SW 1271 (cell line): ENCODE measurements around the gene MGMT.

Experiments used
- DNase-seq, 2 experiments: peaks; one replicate each; lab custom pipeline; 2025; lab: John Stamatoyannopoulos, UW

Gene MGMT

DNA sequence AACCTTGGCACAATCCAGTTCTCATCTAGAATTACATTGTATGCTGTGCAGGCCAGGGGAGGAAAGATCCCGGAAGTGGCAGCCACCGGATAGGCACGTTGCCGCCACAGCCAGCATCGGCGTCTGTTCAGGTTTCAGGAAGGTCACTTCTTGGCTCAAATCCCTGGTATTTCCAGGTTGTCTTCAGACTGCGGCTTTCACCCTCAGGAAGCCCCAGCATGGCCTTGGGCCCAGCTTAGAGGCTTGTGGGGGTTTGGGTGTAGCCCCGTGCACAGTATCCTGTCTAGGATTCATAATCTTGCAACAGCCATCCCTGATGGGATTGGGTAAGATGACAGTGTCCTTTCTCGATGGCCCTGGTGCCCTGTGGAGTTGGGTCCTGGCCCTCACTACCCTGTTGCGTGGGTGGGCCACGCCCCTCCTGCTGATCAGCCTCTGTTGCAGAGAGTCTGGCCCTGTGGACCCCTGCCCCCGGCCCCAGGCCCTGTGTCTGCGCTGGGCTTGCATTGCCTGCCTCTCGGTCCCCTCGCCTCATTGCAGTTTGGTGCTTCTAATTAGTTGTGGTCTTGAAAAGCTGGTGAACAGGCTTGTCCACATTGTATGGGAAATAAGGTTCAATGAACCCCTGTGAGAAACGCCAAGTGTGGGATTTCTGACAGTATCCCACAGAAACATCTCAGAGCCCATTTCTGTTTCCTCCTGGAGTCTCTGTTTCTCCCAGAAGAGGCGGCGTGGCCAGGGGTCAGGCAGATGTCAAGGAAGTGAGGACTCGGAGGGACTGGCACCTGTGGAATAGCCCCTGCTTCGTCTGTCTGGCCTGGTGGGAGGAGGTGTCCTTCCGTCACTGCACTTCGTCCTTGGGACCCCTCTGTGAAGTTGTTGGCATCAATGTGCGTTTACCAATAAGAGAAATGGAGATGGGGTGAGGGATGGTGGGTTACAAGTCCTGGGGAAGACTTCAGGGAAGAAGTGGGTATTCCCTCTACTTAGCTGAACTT, 77.5 kb downstream of the MGMT start:
- no peak for DNase-seq

- no peak for DNase-seq
Observed at GRCh38 chr10:129545261-129545660, 78.2 kb downstream of the MGMT start.

GRCh38 chr10:129546106-129546505, 79.1 kb downstream of the MGMT start:
- no peak for DNase-seq

- no peak for DNase-seq
Observed at GRCh38 chr10:129547608-129548007, 80.6 kb downstream of the MGMT start.

DNA sequence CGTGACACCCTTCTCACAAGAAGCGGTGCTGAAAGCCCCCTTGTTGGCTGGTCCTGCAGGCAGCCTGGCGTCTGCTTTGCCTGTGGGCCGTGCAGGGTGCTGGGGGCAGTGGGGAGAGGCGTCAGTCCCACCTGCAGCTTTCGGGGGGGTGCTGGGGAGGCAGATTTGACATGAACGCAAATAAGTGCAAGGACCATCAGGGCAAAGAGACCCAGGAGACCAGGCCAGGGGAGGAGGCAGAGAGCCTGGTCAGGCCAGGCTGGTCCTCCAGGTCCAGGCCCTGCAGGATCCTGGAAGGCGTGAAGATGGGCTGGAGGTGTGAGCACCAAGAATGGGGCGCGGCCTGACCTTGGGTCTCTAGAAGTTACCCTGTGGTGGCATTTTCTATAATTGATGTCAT, 81.6 kb downstream of the MGMT start:
- DNase-seq: no peak

- DNase-seq: no peak
Observed at GRCh38 chr10:129550076-129550475, 83.0 kb downstream of the MGMT start.

GRCh38 chr10:129550658-129551057, 83.6 kb downstream of the MGMT start:
- DNase-seq: no peak

GRCh38 chr10:129552119-129552518, 85.1 kb downstream of the MGMT start:
- no peak for DNase-seq

DNA sequence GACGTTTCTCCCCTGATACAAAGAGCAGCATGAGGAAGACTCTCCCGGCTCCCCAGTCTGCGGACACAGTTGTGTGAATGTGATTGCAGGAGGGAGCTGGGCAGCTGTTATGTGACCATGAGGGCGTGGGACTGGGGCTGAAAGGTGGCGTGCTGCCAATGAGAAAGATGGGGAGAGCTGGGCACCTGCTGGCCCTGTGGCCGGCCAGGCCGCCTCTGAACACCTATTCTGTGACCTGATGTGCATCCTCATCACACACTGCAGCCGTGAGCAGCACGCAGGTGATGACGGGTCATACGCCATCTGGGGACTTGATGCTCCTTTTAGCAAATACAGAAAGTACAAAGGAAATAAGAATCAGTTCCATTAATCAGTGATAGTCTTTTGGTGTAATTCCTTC, 86.9 kb downstream of the MGMT start:
- no peak for DNase-seq

DNA sequence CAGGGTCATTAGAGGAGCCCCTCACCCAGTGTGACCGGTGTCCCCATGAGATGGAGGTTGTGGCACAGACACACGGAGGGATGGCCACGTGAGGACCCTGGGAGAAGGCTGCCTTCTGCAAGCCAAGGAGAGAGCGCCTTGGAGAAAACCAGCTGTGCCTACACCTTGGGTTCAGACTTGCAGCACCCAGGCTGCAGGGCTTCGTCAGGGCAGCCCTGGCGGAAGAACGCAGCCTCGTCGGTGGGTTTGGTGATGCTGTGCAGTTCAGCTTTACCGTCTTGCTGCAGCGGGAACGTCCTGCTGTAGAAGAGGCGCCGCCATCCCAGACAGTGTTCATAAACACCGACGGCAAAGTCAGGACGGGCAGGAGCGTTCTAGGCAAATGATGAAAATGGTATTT, 89.3 kb downstream of the MGMT start:
- DNase-seq: no peak

GRCh38 chr10:129560361-129560760, 93.3 kb downstream of the MGMT start:
- DNase-seq: no peak

GRCh38 chr10:129562487-129562886, 95.4 kb downstream of the MGMT start:
- no peak for DNase-seq

DNA sequence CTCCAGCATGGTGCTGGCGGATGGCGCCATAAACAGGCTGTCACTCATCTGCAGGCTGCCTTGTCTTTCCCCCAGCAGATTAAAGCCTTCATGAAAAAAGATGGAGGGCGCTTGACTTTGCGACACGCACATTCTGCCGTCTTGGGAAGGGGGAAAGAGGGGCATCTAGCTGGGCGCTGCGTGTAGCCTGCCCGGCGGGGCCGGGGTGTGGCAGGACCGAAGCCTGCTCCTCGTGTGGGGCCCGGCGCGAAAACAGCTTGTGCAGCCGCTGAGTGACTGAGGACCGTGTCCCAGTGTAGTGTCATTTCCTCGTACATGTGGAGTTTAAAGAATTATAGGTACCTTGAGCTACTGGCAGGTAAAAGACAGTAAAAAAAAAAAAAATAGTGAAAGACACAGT, 97.9 kb downstream of the MGMT start:
- no peak for DNase-seq

DNA sequence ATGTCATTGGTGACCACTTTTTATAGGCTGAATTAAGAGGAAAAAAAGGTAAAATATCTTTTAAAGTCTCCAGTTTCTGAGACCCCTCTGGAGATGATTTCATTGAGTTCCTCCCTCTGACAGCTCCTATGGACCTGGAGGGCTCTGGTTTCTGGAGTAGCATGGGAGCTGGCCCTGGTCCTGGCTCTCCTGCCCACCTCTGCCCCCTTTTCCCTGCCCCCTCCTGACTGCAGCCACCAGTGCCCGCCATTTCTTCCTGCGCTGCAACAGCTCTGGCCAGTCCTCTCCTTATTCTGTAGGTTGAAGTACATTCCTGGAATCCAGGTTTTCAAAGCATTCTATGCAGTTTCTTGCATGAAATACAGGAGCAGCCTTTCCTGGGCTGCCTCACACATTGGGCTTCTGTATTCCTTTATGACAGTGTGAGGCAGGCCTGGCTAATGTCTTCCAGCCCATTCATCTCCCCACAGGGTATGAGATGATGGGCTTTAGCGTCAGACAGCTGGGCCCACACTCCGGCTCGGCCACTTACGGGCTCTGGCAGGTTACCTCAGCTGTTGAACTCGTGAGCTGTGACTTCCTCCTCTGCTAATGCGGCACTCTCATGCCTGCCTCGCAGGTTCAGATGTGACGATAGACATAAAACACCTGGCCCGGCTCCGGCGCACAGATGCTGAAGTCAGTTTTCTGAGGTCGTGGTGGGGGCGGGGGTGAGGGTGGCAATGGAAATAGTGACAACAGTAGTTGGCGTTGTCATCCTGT, 101.7 kb downstream of the MGMT start:
- no peak for DNase-seq

- DNase-seq: no peak
Observed at GRCh38 chr10:129570185-129570584, 103.1 kb downstream of the MGMT start.

DNA sequence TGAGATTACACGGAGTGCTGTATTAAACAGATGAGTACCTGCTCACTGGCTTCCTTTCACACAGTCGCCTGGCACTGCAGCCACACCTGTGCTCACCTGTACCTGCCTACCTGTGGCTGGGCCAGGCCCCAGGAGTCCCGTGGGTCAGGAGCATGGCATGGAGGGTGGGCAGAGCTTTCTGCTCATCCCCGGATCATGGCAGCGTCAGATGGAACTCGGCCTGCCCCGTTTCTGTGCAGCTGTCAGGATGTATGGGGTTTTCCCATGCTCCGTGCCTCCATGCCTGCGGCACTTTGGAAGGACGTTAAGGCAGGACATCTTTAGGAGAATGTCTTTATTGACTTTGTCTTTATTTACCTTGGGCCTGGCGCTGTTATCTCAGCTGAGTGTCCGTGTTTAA, 112.2 kb downstream of the MGMT start:
- no peak for DNase-seq

GRCh38 chr10:129580010-129580409, 113.0 kb downstream of the MGMT start:
- DNase-seq: no peak

DNA sequence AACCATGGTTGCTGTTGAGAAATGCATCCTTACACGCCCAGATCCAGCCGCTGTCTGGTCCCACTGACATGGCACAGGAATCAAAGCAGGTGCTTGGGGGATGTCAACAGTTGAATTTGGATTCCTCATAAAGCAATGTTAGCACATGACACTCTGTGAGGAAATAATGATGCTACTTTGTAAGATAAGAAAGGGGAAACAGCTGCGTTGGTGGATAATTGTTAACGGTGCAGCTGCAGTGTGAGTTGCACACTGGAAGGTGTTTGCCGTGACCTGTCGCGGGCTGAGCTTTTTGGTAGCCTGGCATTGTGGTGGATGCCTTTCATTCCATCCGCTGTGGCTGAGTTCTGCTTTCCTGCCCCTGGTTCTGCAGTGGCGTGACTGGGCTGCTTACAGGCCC, 113.9 kb downstream of the MGMT start:
- DNase-seq: no peak

DNA sequence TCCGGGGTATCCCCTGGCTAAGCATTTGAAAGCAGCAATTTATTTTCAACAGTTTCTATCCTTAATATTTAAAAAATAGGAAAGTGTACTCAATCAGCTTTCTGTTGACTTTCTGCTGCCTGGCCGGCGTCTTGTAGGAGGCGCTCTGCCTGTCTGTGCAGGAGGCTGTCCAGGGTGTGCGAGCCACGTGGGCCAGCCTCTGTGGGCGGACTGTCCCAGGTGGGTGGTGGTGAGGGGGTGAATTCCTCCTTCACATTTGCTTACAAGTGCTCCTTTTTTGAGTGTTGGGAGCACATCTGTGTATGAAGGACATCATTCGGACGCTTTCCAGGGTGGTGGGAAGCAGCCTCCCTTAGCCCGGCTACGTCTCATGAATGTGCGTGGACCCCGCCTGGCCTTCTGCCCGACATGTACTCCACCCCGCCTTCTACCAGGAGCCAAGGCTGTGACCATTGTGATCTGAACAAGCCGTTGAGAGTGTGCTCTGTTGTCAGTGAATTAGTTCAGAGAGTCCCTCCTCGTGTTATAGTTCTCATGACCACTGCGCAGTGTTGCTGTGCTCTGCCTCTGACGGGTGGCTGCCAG, 114.9 kb downstream of the MGMT start:
- DNase-seq: no peak

DNA sequence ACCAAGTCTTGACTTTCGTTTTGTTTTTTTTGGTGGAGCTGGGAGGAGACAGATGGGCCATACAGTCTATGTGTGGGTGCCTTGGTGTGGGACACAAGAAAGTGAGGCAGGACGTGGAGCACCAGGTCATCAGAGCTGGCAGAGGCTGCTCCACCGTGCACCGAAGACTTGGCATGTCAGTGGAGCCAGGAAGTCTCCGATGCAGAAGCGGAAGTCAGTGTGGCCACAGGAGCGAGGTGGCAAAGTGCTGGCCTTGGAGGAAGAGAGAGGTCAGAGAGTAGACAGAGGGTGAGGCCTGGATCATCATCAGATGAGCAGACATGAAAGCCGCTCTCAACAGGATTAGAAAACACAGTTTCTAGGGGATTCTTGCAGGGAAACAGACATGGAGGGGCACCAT, 116.8 kb downstream of the MGMT start:
- no peak for DNase-seq

DNA sequence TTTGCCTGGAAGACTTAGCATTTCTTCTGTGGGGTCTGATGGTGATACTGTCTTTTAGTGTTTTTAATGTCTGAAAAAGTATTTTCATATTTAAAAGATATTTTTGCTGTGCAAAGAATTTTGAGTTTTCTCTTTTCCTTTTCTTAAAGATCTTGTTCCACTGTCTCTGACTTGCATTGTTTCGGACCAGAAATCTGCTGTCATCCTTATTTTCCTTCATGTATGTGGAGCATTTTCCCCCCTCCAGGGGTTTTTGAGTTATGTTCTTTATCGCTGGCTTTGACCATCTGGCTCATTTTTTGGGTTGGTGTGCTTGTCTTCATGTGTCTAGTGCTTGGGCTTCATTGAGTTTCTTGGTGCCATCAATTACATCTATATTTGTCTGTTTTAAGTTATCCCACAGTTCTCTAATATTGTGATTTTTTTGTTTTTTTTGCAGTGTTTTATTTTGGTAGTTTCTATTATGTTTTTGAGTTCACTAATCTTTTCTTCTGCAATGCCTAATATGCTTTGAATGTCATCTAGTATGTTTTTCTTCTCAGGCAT, 119.9 kb downstream of the MGMT start:
- DNase-seq: no peak

DNA sequence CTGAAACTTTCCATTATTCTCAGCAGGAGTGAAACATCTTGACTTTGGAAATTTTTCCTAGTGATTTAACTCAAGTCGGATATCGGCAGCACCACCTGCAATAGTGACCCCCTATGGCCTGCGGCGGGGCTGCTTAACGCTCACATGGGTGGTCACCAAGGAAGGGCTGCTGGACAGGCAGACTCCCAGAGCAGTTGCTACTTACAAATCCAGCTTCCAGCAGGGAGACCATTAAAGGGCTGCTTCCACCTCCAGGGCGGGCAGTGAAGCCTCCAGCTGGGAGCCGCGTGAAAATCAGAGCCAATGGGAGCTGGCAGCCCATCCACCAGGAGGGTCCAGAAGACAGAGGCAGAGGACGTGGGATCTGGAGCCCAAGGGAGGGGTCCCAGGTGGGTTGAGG, 122.5 kb downstream of the MGMT start:
- no peak for DNase-seq

DNA sequence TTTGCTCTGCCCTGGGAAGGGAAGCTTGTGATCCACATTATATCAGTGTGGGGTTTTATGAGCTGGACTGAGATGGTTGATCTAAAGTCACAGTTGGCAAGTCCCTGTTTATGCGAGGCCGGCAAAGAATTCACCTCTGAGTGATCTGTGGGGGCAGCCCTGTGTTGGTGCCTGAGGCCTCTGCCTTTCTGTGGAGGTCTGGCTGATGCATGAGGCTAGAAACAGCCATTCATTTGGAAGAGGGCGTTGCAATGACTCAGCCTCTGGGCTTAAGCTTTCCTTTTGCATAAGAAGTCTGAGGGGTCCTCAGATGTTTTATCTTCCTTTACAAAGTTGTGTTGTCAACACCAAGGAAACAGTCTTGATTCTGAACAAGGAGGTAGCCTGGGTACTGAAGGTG, 126.9 kb downstream of the MGMT start:
- no peak for DNase-seq
